Panc1 (cell line): ENCODE results near the gene SF3A2. TPM values are rescaled to one million over a fixed set of nuclear protein-coding genes. Genes with fewer than 3 reads are reported as not detected.

Source experiments
- ATAC-seq: fragments of 200-7000 bp; cut with Tn5 transposase; 2 replicates; pipeline ENCODE4 v1.9.1; 2020; ENCODE audit warnings: mild to moderate bottlenecking, moderate library complexity
- BruUV-seq: library from RNA; stranded (reverse); fragments of 400-500 nt; replicated peaks from 2 replicates; lab custom pipeline; 2021; lab: Mats Ljungman, UMichigan
- CTCF ChIA-PET: fragments of 300-600 bp; sonication (Branson Sonifier 250); formaldehyde crosslinking; loops from one replicate; lab custom pipeline; 2022; ENCODE audit warnings: antibody characterized with exemption; lab: Charles Lee
- POLR2A ChIA-PET: fragments of 300-600 bp; sonication (Branson Sonifier 250); formaldehyde crosslinking; loops from one replicate; lab custom pipeline; 2022; ENCODE audit warnings: antibody characterized with exemption; lab: Charles Lee
- DNase-seq: peaks from one replicate; pipeline ENCODE4 v3.0.0-alpha.2; 2010; ENCODE audit warnings: low read depth, low spot score
- H3K27ac ChIP-seq: 2 replicates; pipeline ENCODE4 v1.5.1; 2011; ENCODE audit warnings: mild to moderate bottlenecking, low read length, inconsistent platforms
- H3K27me3 ChIP-seq: fragments of 200-500 bp; sonication (Bioruptor generic); 2 replicates; pipeline ENCODE4 v1.6.0; 2014; ENCODE audit warnings: low read length, inconsistent platforms; ENCODE audit not compliant: control insufficient read depth, insufficient read depth
- H3K36me3 ChIP-seq: fragments of 200-500 bp; sonication (Bioruptor generic); 2 replicates; pipeline ENCODE4 v1.5.1; 2014; ENCODE audit warnings: inconsistent platforms, mild to moderate bottlenecking, low read length, moderate library complexity; ENCODE audit not compliant: control insufficient read depth, insufficient read depth
- H3K4me1 ChIP-seq: 2 replicates; pipeline ENCODE4 v1.5.1; 2011; ENCODE audit warnings: inconsistent platforms, mild to moderate bottlenecking, low read length, moderate library complexity; ENCODE audit not compliant: control insufficient read depth, insufficient read depth
- H3K4me3 ChIP-seq, 2 experiments: 2 replicates each; pipeline ENCODE4 v1.5.1; 2011 to 2012; ENCODE audit warnings: low read depth in 2 of 2, low read length in 2 of 2, mild to moderate bottlenecking in 2 of 2, inconsistent platforms in 1 of 2, moderate library complexity in 1 of 2
- H3K9me3 ChIP-seq: fragments of 200-500 bp; sonication (Bioruptor generic); 2 replicates; pipeline ENCODE4 v1.5.1; 2014; ENCODE audit warnings: low read depth, mild to moderate bottlenecking, inconsistent platforms, low read length, moderate library complexity; ENCODE audit not compliant: control insufficient read depth, insufficient read depth
- POLR2AphosphoS5 ChIP-seq: IDR thresholded peaks from 2 replicates; pipeline ENCODE4 v1.6.1; 2012; ENCODE audit warnings: mild to moderate bottlenecking, low read depth, low read length, moderate library complexity
- SIN3A ChIP-seq: IDR thresholded peaks from 2 replicates; pipeline ENCODE4 v1.6.1; 2012; ENCODE audit warnings: low read depth, mild to moderate bottlenecking, low read length, moderate library complexity, borderline replicate concordance; ENCODE audit not compliant: insufficient read depth
- TCF7L2 ChIP-seq: IDR thresholded peaks from 2 replicates; pipeline ENCODE4 v1.6.1; 2011; ENCODE audit warnings: mild to moderate bottlenecking, low read depth, low read length, inconsistent platforms
- in situ Hi-C: cut with HindIII; loops from 2 replicates; pipeline ENCODE4 v1.10.0; 2016; ENCODE audit warnings: low sequenced_read_pairs, low pct_unique_long_range_greater_than_20kb
- intact Hi-C: fragments of 100-400 bp; cut with micrococcal nuclease; formaldehyde crosslinking; loops from one replicate; pipeline ENCODE4 v1.10.0; 2022; ENCODE audit not compliant: unreplicated experiment
- total RNA-seq: library from RNA; stranded (reverse); gene quantifications from one replicate; pipeline ENCODE4 v1.2.1, GENCODE V29; 2021; ENCODE audit not compliant: unreplicated experiment
- TF ChIP-seq, protein P1 (sequence below): fragments of 450-650 bp; IDR thresholded peaks from 2 replicates; pipeline ENCODE4 v1.5.1; 2017; ENCODE audit warnings: mild to moderate bottlenecking
- TF ChIP-seq, protein P2 (sequence below), 2 experiments: IDR thresholded peaks; 2 replicates each; pipeline ENCODE4 v1.6.1; 2011 to 2012; ENCODE audit warnings: low read depth in 2 of 2, control low read depth in 1 of 2, low read length in 1 of 2, mild to moderate bottlenecking in 1 of 2, moderate library complexity in 1 of 2; ENCODE audit not compliant: insufficient read depth in 1 of 2

The SF3A2 gene
- total RNA-seq, 1 experiment from 2014 or later = 103 TPM

DNA sequence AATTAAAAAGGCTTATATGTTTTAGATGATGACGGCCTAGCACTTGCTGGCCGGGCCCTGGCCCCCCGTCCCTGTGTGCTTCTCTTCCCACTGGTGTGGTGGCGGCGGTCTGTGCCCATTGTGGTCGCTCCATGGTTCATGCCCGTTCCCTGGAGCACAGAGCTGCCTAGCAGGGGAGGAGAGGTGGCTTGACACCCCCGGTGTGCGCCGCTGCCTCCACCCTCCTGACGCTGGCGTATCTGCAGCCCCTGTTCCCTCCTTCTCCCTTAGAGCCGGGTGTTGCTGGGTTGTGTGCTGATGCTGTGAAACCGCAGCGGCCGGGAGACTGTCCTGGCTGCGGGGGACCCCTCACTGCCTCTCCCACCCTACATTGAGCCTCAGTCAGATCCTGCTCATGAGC is 43.8 kb upstream of the SF3A2 start:
- ChIA-PET CTCF (no interaction called here), POLR2A (no interaction called here)
- H3K36me3 ChIP-seq = no peaks in the 10 kb centered on the region; the same call in 1 of the 2 replicates
- no peak overlapping the region for H3K27ac ChIP-seq
- H3K4me3 ChIP-seq = no peak overlapping the region
- TF ChIP-seq TCF7L2 (no peak), POLR2AphosphoS5 (no peak), SIN3A (no peak)
- TF ChIP-seq, protein P1, sequence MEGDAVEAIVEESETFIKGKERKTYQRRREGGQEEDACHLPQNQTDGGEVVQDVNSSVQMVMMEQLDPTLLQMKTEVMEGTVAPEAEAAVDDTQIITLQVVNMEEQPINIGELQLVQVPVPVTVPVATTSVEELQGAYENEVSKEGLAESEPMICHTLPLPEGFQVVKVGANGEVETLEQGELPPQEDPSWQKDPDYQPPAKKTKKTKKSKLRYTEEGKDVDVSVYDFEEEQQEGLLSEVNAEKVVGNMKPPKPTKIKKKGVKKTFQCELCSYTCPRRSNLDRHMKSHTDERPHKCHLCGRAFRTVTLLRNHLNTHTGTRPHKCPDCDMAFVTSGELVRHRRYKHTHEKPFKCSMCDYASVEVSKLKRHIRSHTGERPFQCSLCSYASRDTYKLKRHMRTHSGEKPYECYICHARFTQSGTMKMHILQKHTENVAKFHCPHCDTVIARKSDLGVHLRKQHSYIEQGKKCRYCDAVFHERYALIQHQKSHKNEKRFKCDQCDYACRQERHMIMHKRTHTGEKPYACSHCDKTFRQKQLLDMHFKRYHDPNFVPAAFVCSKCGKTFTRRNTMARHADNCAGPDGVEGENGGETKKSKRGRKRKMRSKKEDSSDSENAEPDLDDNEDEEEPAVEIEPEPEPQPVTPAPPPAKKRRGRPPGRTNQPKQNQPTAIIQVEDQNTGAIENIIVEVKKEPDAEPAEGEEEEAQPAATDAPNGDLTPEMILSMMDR = no peak
- TF ChIP-seq, protein P2, sequence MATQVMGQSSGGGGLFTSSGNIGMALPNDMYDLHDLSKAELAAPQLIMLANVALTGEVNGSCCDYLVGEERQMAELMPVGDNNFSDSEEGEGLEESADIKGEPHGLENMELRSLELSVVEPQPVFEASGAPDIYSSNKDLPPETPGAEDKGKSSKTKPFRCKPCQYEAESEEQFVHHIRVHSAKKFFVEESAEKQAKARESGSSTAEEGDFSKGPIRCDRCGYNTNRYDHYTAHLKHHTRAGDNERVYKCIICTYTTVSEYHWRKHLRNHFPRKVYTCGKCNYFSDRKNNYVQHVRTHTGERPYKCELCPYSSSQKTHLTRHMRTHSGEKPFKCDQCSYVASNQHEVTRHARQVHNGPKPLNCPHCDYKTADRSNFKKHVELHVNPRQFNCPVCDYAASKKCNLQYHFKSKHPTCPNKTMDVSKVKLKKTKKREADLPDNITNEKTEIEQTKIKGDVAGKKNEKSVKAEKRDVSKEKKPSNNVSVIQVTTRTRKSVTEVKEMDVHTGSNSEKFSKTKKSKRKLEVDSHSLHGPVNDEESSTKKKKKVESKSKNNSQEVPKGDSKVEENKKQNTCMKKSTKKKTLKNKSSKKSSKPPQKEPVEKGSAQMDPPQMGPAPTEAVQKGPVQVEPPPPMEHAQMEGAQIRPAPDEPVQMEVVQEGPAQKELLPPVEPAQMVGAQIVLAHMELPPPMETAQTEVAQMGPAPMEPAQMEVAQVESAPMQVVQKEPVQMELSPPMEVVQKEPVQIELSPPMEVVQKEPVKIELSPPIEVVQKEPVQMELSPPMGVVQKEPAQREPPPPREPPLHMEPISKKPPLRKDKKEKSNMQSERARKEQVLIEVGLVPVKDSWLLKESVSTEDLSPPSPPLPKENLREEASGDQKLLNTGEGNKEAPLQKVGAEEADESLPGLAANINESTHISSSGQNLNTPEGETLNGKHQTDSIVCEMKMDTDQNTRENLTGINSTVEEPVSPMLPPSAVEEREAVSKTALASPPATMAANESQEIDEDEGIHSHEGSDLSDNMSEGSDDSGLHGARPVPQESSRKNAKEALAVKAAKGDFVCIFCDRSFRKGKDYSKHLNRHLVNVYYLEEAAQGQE (IDR thresholded peaks at IDR 0.05; ENCODE audit: insufficient read depth in 1 of 2, low read depth in 2 of 2, low read length in 1 of 2) = no peak
- no peaks in the 10 kb centered on the region for H3K9me3 ChIP-seq
- BruUV-seq = no TSS peak
- no peaks in the 10 kb centered on the region for H3K4me1 ChIP-seq
- DNase-seq (no peak), ATAC-seq (no peak)
- in situ Hi-C loops = no loop called here
- intact Hi-C loops = no loop called here
- H3K27me3 ChIP-seq = no peaks in the 10 kb centered on the region

DNA sequence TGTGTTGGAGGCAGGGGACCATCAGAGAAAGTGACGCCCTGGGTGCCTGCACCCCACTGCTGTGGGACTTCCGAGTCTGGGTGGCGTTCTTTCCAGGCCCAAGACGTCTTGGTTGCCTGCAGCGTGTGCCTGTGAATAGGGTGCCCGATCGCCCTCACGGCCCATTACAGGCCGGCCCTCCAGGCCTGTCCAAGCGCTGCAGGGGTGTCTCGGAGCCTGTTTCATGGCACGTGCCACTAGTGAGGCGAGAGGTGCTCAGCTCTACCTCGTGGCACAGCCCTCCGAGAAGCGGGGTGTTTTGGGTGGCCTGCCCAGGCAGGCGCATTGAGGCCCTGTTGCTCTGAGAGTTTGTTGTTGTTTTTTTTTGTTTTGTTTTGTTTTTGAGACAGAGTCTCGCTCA is 42.8 kb upstream of the SF3A2 start:
- no peaks in the 10 kb centered on the region for H3K4me1 ChIP-seq
- POLR2A ChIA-PET = no interaction called here

More for the DNA sequence above, 42.8 kb upstream of the SF3A2 start:
- Histone ChIP-seq H3K27me3 (no peaks in the 10 kb centered on the region), H3K4me3 (no peak overlapping the region), H3K27ac (no peak overlapping the region), H3K9me3 (no peaks in the 10 kb centered on the region), H3K36me3 (no peaks in the 10 kb centered on the region; the same call in 1 of the 2 replicates)
- TF ChIP-seq, protein P2 (IDR thresholded peaks at IDR 0.05; ENCODE audit: insufficient read depth in 1 of 2, low read depth in 2 of 2, low read length in 1 of 2) = no peak
- TF ChIP-seq, protein P1 = no peak
- TF ChIP-seq TCF7L2 (no peak), POLR2AphosphoS5 (no peak), SIN3A (no peak)
- intact Hi-C loops = no loop called here
- DNase-seq (no peak), ATAC-seq (no peak)
- in situ Hi-C loops = no loop called here
- no TSS peak for BruUV-seq
- CTCF ChIA-PET = no interaction called here
